K562 (cell line): ENCODE measurements around the gene ZNF71. TPM values are rescaled to one million over a fixed set of nuclear protein-coding genes. Genes with fewer than 3 reads are reported as not detected.

Experiments used
- ATAC-seq: fragments of 200-7000 bp; cut with Tn5 transposase; 3 replicates; pipeline ENCODE4 v1.9.1; 2020; ENCODE audit warnings: moderate library complexity
- BruUV-seq: library from RNA; stranded (reverse); fragments of 400-500 nt; replicated peaks from 2 replicates; lab custom pipeline; 2021; lab: Mats Ljungman, UMichigan
- CTCF ChIA-PET: fragments of 300-600 bp; formaldehyde crosslinking; extraction: SDS; loops from one replicate; lab custom pipeline; 2021; ENCODE audit warnings: low intra/inter-chr PET ratio; lab: Yijun Ruan, JAX
- POLR2A ChIA-PET: fragments of 300-600, 350-650 bp; sonication (Branson Sonifier 250); formaldehyde crosslinking; extraction: SDS; loops from one replicate; lab custom pipeline; 2021; ENCODE audit warnings: antibody characterized with exemption, inconsistent platforms; lab: Yijun Ruan, JAX
- DNase-seq, 4 experiments: peaks; one replicate each; pipeline versions ENCODE4 v3.0.0 to v3.0.0-alpha.2; 2011 to 2018; ENCODE audit warnings: low spot score in 3 of 4, mixed read lengths in 3 of 4; ENCODE audit errors: extremely low read depth in 1 of 4
- FAIRE-seq: peaks from 2 replicates; lab custom pipeline; 2011; peaks lifted over from hg19 to GRCh38; lab: Jason Lieb, UNC
- H2AFZ ChIP-seq: 2 replicates; pipeline ENCODE4 v1.6.0; 2011; ENCODE audit warnings: low read depth, low read length, control low read depth, inconsistent platforms
- H3K27ac ChIP-seq: fragments of 200-600 bp; 3 replicates; pipeline ENCODE4 v1.8.0; 2011; ENCODE audit warnings: low read depth, mild to moderate bottlenecking, control low read depth, inconsistent platforms, low read length, moderate library complexity, mixed read lengths; ENCODE audit errors: extremely low read depth
- H3K27me3 ChIP-seq, 2 experiments: fragments of 300-600 bp in 1 of 2; 2 replicates in 1 of 2; 3 replicates in 1 of 2; pipeline versions ENCODE4 v1.6.0 to v1.8.0; 2011; ENCODE audit warnings: inconsistent platforms in 2 of 2, low read length in 2 of 2, mild to moderate bottlenecking in 1 of 2, mixed read lengths in 1 of 2, moderate library complexity in 1 of 2; ENCODE audit not compliant: control insufficient read depth in 2 of 2, insufficient read depth in 2 of 2
- H3K36me3 ChIP-seq: fragments of 300-600 bp; 3 replicates; pipeline ENCODE4 v1.8.0; 2011; ENCODE audit warnings: mild to moderate bottlenecking, low read length, inconsistent platforms; ENCODE audit not compliant: control insufficient read depth, insufficient read depth
- H3K4me1 ChIP-seq, 2 experiments: fragments of 200-600 bp in 1 of 2; replicated peaks in 1 of 2; 2 replicates in 1 of 2; 3 replicates in 1 of 2; pipeline versions ENCODE4 v1.5.1 to v1.8.0; 2011; ENCODE audit warnings: inconsistent platforms in 2 of 2, low read length in 2 of 2, mild to moderate bottlenecking in 1 of 2, mixed read lengths in 1 of 2, moderate library complexity in 1 of 2; ENCODE audit not compliant: control insufficient read depth in 2 of 2, insufficient read depth in 2 of 2
- H3K4me2 ChIP-seq: 2 replicates; pipeline ENCODE4 v1.6.1; 2011; ENCODE audit warnings: low read length, control low read depth, inconsistent platforms, mixed read lengths; ENCODE audit not compliant: insufficient read depth
- H3K4me3 ChIP-seq: fragments of 200-600 bp; sonication (generic), shearing (Covaris generic); 2 replicates; pipeline ENCODE4 v1.5.1; 2016; ENCODE audit warnings: control low read depth, inconsistent platforms
- H3K79me2 ChIP-seq: fragments of 200-600 bp; 3 replicates; pipeline ENCODE4 v1.8.0; 2011; ENCODE audit warnings: low read length, inconsistent platforms; ENCODE audit not compliant: control insufficient read depth, insufficient read depth
- H3K9ac ChIP-seq, 2 experiments: 2 replicates each; pipeline versions ENCODE4 v1.6.0 to v1.6.1; 2011; ENCODE audit warnings: low read depth in 2 of 2, low read length in 2 of 2, control low read depth in 1 of 2, inconsistent platforms in 1 of 2, mild to moderate bottlenecking in 1 of 2, mixed read lengths in 1 of 2; ENCODE audit not compliant: insufficient read depth in 1 of 2
- H3K9me1 ChIP-seq: one replicate; pipeline ENCODE4 v1.6.0; 2011; ENCODE audit warnings: inconsistent platforms, mild to moderate bottlenecking, low read length, moderate library complexity; ENCODE audit not compliant: control insufficient read depth, insufficient read depth
- H3K9me3 ChIP-seq: replicated peaks from 2 replicates; pipeline ENCODE4 v1.5.1; 2011; ENCODE audit warnings: low read depth, low read length, inconsistent platforms; ENCODE audit not compliant: control insufficient read depth, insufficient read depth
- H4K20me1 ChIP-seq: replicated peaks from 2 replicates; pipeline ENCODE4 v1.6.1; 2011; ENCODE audit warnings: low read length, inconsistent platforms, mixed read lengths; ENCODE audit not compliant: control insufficient read depth, insufficient read depth
- KAT8 ChIP-seq: fragments of 450-650 bp; IDR thresholded peaks from 2 replicates; pipeline ENCODE4 v1.6.1; 2016; ENCODE audit warnings: low read depth, mild to moderate bottlenecking
- KLF13 ChIP-seq: fragments of 450-650 bp; IDR thresholded peaks from 2 replicates; pipeline ENCODE4 v1.6.1; 2016; ENCODE audit warnings: missing genetic modification characterization, low read depth, mild to moderate bottlenecking, missing compliant biosample characterization, moderate library complexity, borderline replicate concordance
- MYC ChIP-seq, 2 experiments: fragments of 250-450 bp in 1 of 2; sonication (Bioruptor Pico) in 1 of 2; IDR thresholded peaks; 2 replicates each; pipeline versions ENCODE4 v1.5.1 to v1.6.1; 2012 to 2021; ENCODE audit warnings: low read depth in 2 of 2, borderline replicate concordance in 1 of 2, improper control_type of control experiment in 1 of 2, low read length in 1 of 2, mild to moderate bottlenecking in 1 of 2, moderate library complexity in 1 of 2
- NFE2L1 ChIP-seq: fragments of 450-650 bp; IDR thresholded peaks from 2 replicates; pipeline ENCODE4 v1.6.1; 2016; ENCODE audit warnings: missing genetic modification characterization, low read depth, mild to moderate bottlenecking, missing compliant biosample characterization, moderate library complexity, borderline replicate concordance
- SAP30 ChIP-seq: fragments of 200-600 bp; sonication (generic); IDR thresholded peaks from 2 replicates; pipeline ENCODE4 v1.6.1; 2012; ENCODE audit warnings: borderline replicate concordance, low read depth, mild to moderate bottlenecking, moderate library complexity, low read length, control low read depth, inconsistent platforms; ENCODE audit not compliant: insufficient read depth, poor library complexity, severe bottlenecking
- ZBTB12 ChIP-seq: fragments of 250-450 bp; sonication (Bioruptor Pico); IDR thresholded peaks from 2 replicates; pipeline ENCODE4 v1.4.0; 2020
- ZNF280A ChIP-seq: fragments of 450-650 bp; IDR thresholded peaks from 2 replicates; pipeline ENCODE4 v1.6.1; 2018; ENCODE audit warnings: mild to moderate bottlenecking, low read depth; ENCODE audit not compliant: partially characterized antibody
- WGBS: fragments of 100-300 bp; shearing (Covaris generic); methylation state at CpG from one replicate; pipeline ENCODE4 v1.1.6; 2016; ENCODE audit warnings: low coverage, mixed read lengths; ENCODE audit not compliant: insufficient coverage; ENCODE audit errors: missing lambda C conversion rate; 5-methylcytosine and 5-hydroxymethylcytosine counted together
- in situ Hi-C: fragments of 300-500 bp; cut with MboI; formaldehyde crosslinking; loops from 4 replicates; pipeline ENCODE4 v1.15.0; 2018; ENCODE audit warnings: inconsistent platforms, mixed read lengths
- intact Hi-C: fragments of 100-400 bp; cut with micrococcal nuclease; formaldehyde crosslinking; loops from 2 replicates; pipeline ENCODE4 v1.14.2; 2022
- polyA plus RNA-seq, 8 experiments: library from polyadenylated mRNA; depleted of rRNA in 4 of 8; stranded (reverse) in 5 of 8; unstranded in 3 of 8; fragments of >200 nt; fragmentation: Nextera tagmentation in 2 of 8; fragmentation: Illumina TruSeq in 1 of 8; extraction: Ambion mirVana in 2 of 8; extraction: Trizol in 1 of 8; gene quantifications; 2 replicates each; pipeline versions ENCODE4 v1.2.1 to v1.2.3, GENCODE V29; 2011 to 2014; ENCODE audit warnings: inconsistent platforms in 1 of 8, missing spikeins in 1 of 8
- total RNA-seq, 7 experiments: library from RNA; depleted of rRNA in 6 of 7; stranded (reverse); fragments of >200 nt in 6 of 7; fragmentation: Illumina TruSeq in 2 of 7; extraction: Trizol in 2 of 7; gene quantifications; 2 replicates each; pipeline versions ENCODE4 v1.2.1 to v1.2.3, GENCODE V29; 2011 to 2021; ENCODE audit warnings: low replicate concordance in 1 of 7

Gene ZNF71
- total and polyA plus RNA-seq, 9 of the 15 experiments (the other 6 are each of a cell fraction or from before 2014, with no cell fraction given) = 0.04 to 0.13 (median 0.06) TPM; not detected in 4

- no peak overlapping the region for H3K9ac ChIP-seq
- H3K27me3 ChIP-seq = no peaks in the 10 kb centered on the region
- no peak overlapping the region for H2AFZ ChIP-seq
- TF ChIP-seq SAP30 = no peak
- TF ChIP-seq ZNF280A = no peak
- TF ChIP-seq MYC (IDR thresholded peaks at IDR 0.05; ENCODE audit: low read depth, low read length) = no peak
- no peak for TF ChIP-seq MYC (CRISPR knock-in tag; IDR thresholded peaks at IDR 0.05; ENCODE audit: borderline replicate concordance, low read depth)
- no peak for TF ChIP-seq ZBTB12
- no peak for TF ChIP-seq KAT8
- TF ChIP-seq KLF13 = no peak
- TF ChIP-seq NFE2L1 = no peak
- TF ChIP-seq, all 486 proteins: peak for 0
- ChIA-PET CTCF (no interaction called here), POLR2A (no interaction called here)
- DNase-seq (no peak), ATAC-seq (no peak), FAIRE-seq (no peak)
- Histone ChIP-seq H3K4me1 (no peaks in the 10 kb centered on the region), H3K27ac (no peak overlapping the region), H3K79me2 (no peaks in the 10 kb centered on the region), H4K20me1 (no peaks in the 10 kb centered on the region), H3K9me3 (0 out of 2 replicates have a peak, but pooled peaks cover 2% of the 10 kb centered on the region), H3K36me3 (no peaks in the 10 kb centered on the region), H3K4me3 (no peak overlapping the region), H3K4me2 (no peak overlapping the region), H3K9me1 (no peaks in the 10 kb centered on the region)
- BruUV-seq = no TSS peak
- in situ Hi-C loops (no loop called here), intact Hi-C loops (no loop called here)
- 0% methylated on average over 9 of the region's 9 CpGs for WGBS
Measured at GRCh38 chr19:56623006-56623405, 27.9 kb downstream of the ZNF71 start.
